Measurements from ENCODE around the gene IGSF21.

The IGSF21 gene

DNA sequence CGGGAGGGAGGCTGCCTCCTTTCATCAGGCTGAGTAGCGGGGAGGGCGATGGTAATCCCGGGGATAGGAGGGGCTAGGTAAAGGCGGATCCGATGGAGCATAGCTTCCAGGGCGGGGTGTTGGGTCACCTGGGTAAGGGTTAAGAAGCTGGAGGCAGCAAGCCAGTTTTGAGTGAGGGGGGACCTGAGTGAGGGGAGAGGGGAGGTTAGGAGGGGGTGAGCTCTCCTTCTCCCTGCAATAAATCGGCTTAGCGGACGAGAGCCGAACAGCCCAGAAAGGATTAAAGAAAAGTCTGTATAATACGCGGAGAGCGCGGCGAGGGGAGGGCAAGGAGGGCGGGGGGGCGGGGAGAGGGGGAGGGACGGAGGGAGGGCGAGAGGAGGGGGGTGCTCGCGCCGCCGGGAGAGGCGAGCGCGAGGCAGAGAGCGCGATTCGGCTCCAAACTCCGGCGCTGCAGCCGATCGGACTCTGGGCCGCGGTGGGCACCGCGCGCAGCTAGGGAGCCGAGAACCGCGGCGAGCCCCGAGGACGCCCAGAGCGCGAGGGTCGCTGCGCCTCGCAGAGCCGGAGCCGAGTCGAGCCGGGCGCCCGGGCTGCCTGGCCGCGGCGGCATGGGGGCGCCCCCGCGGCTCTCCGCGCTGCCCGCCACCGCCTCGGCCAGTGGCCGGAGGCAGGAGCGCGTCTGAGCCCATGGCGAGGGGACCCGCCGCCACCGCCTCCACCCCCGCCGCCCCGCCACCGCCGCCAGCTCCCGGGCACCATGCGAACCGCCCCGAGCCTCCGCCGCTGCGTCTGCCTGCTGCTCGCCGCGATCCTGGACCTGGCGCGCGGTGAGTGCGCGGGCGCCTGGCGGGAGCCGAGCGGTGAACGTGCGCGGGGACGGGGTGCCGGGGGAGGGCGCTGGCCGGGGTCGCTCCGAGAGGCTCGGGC is at the start of gene IGSF21:
IGSF21 (plus strand) TSS at position 430 of the 930 bp plus-strand sequence; CDS start at position 761, 331 bp downstream.
- DNase-seq (ENCODE audit: low read depth): no peak

- no peak for DNase-seq (ENCODE audit: low read depth)
These were observed 49.2 kb upstream of the IGSF21 start for GRCh38 chr1:18058206-18058921.

- no peak for DNase-seq (ENCODE audit: low read depth)
These were observed 48.5 kb upstream of the IGSF21 start for GRCh38 chr1:18058981-18059605.

GRCh38 chr1:18060366-18060765 is 47.2 kb upstream of the IGSF21 start:
- DNase-seq (ENCODE audit: low read depth): no peak

DNA sequence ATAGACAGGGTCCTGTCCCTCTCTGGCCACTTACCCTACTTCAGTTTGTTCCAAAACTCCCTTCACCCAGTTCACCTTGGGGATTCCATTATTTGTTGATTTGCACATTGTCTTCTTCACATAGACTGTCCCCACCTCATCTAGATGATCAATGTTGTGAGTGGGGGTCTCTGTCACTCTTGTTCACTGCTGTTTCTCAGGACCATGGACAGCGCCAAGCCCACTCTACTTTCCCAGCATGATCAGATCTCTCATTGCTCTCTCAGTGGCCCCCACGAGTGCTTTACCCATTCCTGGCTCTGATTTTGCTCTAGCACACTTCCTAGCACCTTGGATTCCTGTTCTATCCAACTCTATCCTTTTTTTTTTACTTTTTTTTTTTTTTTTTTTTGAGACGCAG is 45.4 kb upstream of the IGSF21 start:
- no peak for DNase-seq (ENCODE audit: low read depth)

DNA sequence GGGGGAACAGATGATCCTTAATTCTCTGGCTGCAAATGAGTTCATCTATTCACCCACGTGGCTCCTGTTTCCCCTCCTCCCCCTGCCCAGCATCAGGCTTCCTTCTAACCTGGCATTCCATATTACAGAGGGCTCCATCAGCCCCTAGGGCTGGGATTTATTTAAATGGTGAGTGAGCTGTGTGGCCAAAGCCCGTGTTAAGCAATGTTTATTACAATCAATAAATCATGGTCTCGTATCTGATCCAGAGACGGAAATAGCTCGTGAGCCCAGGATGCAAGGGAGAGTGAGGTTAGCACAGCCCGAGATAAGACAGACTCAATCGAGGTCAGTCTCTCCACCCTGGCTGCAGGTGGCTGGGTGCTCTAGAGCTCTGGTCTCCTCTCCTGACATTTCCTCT is 43.1 kb upstream of the IGSF21 start:
- DNase-seq (ENCODE audit: low read depth): no peak

- DNase-seq (ENCODE audit: low read depth): no peak
These were observed 41.0 kb upstream of the IGSF21 start for GRCh38 chr1:18066576-18066975.

GRCh38 chr1:18069903-18070302 is 37.7 kb upstream of the IGSF21 start:
- DNase-seq (ENCODE audit: low read depth): no peak

GRCh38 chr1:18072066-18072465 is 35.5 kb upstream of the IGSF21 start:
- DNase-seq (ENCODE audit: low read depth): no peak

DNA sequence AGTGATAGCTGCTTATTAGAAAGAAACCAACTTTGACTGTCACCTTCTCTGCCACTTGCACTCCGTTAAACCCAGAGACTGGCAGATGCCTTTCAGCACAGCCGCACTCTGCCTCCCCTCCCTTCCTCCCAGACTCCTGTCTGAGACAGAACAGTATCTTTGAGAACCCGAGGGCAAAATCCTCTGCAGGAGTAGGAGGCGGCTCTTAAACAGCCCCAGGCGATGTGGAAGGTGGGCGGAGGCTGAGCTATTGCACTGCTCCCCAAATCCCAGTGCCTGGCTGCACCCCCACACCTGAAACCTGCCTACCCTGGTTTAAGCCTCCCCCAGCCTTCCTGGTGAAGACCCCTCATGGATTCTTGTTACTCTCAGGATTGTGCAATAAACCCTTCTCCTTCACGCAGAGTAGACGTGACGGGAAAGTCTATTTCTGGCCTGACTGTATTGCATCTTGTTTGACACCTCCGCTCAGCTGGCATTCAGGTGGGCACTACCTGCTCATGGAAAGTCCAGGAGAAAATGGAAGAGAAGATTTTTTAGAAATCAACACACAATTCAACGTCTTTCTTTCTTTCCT is 34.4 kb upstream of the IGSF21 start:
- DNase-seq (ENCODE audit: low read depth): no peak

DNA sequence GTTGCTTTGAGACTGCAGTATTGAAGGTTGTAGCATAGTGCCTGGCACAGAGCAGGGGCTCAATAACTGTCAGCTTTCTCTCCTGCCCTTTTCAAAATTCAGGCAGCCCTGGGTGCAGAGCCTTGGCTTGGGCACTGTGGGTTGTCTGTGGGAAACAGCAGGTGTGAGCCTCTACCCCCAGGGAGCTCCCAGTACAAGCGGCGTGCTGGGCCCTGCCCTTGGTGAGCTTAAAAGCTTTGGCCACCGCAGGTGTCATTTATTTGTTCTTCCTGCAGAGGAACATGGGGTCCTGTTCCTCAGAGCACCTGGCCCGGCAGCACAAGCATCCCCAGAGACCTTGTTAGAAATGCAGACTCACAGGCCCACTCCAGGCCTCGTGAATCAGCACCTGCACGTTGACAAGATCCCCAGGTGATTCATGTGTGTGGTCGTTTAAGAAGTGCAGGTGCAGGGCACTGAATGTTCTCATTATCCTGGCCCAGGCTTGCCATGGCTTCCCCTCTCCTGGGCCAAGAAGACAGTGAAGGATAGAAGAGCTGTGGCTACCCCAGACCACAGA is 29.9 kb upstream of the IGSF21 start:
- DNase-seq (ENCODE audit: low read depth): no peak

DNA sequence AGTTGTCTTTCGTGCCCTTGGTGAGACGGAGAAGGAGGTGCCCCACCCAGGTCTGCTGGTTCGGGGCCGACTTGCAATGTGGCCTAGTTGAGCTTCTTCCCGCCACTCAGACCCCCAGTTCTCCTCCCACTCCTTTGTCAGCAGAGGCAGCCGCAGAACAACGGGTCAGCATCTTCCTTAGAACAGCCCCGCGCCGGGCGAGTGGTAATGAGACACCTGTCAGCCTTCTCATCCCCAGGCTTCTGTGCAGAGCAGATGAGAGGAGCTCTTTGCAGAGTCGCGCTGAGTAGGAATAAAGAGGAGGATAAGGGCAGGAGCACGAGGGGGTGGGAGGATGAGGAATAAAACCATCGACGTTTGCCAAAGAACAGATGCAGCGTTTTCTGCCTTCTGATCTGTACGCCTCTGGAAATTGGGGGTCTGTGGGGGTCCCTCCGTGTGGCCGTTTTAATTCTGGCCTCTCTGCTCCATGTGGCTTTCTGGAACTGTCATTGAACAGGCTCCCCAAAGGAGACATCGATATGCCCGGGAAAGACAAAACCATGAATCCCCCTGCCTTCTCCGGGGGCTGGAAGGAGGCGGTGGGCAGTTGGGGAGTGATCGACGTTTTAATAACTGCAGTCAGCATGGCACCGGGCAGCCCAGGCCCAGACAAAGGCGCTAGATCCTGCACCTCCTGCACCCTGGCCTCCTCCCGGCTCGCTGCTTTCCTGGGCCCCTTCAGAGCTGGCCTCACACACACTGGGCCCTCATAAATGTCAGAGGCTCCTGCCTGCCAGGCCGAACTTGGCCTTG is 27.5 kb upstream of the IGSF21 start:
- no peak for DNase-seq (ENCODE audit: low read depth)

- DNase-seq (ENCODE audit: low read depth): no peak
These were observed 22.1 kb upstream of the IGSF21 start for GRCh38 chr1:18085387-18086074.

- DNase-seq (ENCODE audit: low read depth): no peak
These were observed 19.5 kb upstream of the IGSF21 start for GRCh38 chr1:18088077-18088594.

DNA sequence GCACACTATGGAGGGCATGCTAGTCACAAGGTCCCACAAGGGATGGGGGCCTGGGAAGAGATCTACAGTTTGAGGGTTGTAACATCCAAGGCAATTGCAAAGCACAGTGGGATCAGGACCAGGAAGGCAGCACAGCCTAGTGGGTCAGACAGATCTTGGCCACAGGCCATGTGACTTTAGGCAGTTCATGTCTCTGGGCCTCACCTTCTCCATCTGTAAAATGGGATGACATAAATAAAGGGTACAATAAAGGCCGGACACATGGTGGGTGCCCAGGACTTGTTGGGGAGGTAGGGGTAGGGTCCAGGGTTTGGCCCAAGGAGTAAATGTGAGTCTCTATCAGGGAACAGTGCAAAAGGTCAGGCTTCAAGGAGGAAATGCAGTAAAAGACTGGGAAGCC is 18.1 kb upstream of the IGSF21 start:
- DNase-seq (ENCODE audit: low read depth): no peak

DNA sequence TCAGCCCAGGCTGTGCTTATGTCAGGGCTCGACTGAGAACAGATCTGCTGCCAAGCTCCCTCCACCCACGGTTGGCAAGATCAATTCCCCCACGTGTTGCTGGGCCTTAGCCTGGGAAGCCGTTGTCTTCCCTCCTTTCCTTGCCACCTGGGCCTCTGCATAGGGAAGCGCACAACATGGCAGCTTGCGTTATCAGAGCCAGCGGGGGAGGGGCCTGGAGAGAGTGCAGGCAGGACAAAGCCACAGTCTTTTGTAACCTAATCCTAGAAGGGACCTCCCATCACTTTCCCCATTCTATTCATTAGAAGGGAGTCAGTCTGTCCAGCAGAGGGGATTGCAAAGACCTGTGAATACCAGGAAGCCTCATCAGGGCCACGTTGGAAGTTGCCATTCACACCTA is 17.0 kb upstream of the IGSF21 start:
- DNase-seq (ENCODE audit: low read depth): no peak

- DNase-seq (ENCODE audit: low read depth): peak; percentile 37
These were observed 15.7 kb upstream of the IGSF21 start for GRCh38 chr1:18091660-18092446.

- no peak for DNase-seq (ENCODE audit: low read depth)
These were observed 14.4 kb upstream of the IGSF21 start for GRCh38 chr1:18093193-18093592.

- no peak for DNase-seq (ENCODE audit: low read depth)
These were observed 14.0 kb upstream of the IGSF21 start for GRCh38 chr1:18093646-18094045.

DNA sequence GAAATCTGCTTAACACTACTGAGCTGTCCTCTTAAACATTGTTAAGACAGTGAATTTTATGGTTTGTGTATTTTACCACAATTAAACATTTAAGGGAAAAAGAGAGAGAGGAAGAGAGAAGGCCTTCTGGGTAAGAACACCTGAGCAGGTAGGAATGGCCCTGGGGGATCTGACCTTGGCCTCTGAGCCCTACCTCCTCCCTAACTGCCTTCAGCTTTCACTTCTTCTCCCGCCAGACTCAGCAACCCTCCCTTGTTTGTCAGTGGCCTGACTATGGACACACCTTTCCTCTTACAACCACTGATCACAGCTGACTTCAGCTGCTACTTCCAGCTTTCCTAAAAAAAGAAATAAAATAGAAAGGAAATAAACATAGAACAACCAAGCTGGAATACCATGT is 13.5 kb upstream of the IGSF21 start:
- DNase-seq (ENCODE audit: low read depth): no peak

Measured in GM04503 (cell line).